GM19452 (cell line): ENCODE data around the gene CABCOCO1.
"Not testable (repeated sequence)": the region's sequence is repeated elsewhere in the genome, so short reads cannot be mapped to it uniquely, and the experiment has no call there.

Source experiments
- ATAC-seq: cut with Tn5 transposase; IDR thresholded peaks from one replicate; pipeline ENCODE4 v1.9.1; 2021; ENCODE audit not compliant: unreplicated experiment

CABCOCO1 gene

DNA sequence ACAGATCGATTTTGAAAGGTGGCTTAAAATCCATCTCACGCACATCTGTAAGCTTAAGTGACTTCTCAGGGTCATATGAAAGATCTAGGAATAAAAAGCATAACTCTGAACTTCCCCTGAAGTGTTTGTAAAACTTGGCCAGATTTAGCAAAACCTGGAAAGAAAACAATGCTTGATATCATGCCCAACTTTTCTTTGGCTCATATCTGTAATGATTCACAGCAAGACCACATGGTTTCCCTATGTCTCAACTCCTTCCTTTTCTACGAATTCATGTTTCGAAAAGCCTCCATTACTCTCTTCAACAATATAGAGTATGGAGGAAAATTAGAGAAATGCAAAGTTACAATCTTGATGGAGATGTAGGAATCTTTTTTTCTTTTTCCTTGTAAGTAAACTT lies 20.1 kb upstream of the CABCOCO1 start:
- ATAC-seq = no peak

DNA sequence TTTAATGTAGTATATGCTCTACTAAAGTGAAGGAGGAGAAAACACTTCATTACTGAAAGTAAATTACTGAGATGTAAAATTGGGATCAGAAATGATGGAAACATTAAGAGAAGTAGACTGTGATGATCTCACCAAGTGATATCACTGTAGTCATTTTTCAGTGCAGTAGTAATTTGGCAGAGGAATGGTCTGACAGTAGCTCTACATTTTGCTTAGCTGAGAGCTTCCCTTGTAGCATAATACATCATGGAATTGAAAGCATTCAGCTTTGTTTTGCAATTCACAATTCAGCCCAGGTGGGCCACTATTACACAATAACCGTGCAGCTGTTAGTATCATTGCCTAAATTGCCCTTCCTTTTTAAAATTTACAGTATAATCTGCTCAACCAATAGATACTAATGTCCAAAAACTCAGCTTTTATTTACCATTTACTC lies 19.4 kb upstream of the CABCOCO1 start:
- no peak for ATAC-seq

GRCh38 chr10:61653699-61654098 lies 9.0 kb upstream of the CABCOCO1 start:
- ATAC-seq = no peak

GRCh38 chr10:61655335-61655851 lies 7.3 kb upstream of the CABCOCO1 start:
- ATAC-seq = no peak

- no peak for ATAC-seq
Measured at GRCh38 chr10:61663466-61663865, 737 bp downstream of the CABCOCO1 start.

DNA sequence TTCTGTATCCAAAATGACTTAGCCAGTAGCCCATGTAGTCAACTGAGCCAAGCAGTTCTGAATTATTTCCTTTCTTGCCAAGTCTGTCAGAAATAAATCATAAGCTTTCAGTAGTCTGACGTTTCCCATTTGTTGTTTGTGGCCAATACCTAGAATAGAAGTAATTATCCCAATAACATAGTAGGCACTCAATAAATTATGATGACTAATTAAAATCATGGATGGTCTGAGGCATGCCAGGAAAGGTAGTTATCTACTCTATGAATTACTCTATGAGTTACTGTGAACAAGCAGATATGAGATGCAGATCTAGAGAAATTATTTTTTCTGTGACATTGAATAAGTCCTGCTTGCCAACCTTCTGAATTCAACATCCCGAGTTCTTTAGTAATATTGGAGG lies 2.3 kb downstream of the CABCOCO1 start:
- no peak for ATAC-seq

- no peak for ATAC-seq
Measured at GRCh38 chr10:61669161-61669725, 6.5 kb downstream of the CABCOCO1 start.

DNA sequence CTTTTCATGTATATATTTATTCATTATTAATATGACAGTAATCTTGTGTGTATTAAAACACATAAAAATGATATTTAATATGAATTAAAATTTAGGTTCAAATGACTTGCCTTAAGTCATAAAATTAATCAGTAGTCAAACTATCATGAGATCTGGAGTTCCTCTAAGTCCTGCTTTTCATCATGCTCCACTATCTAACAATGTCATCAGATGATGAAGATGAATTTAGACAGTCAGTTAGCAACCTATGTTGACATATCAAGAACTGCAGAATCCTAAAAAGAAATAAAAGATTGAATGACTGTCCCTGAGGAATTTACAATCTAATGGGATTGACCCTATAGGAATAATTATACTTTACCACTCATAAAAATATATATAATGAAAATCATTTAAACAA lies 7.1 kb downstream of the CABCOCO1 start:
- no peak for ATAC-seq

DNA sequence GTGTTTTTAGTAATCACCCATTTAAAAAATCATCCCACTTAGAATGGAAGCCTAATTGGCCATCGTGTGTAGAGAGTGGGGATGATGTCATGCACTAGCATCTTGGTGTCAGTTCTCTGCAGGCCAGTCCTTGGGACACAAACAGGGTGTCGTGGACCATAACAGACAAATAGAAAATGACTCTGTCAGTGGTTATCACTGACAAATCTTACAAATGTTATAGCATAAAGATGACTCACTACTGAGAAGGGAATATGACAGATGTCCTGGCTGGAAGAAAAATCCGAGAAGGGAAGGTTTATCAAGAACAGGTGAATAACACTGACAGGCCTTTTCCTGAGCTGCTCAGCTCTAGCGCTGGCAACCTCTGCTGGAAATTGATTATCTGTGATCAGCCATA lies 10.6 kb downstream of the CABCOCO1 start:
- ATAC-seq = no peak

GRCh38 chr10:61682323-61682722 lies 19.6 kb downstream of the CABCOCO1 start:
- no peak for ATAC-seq

DNA sequence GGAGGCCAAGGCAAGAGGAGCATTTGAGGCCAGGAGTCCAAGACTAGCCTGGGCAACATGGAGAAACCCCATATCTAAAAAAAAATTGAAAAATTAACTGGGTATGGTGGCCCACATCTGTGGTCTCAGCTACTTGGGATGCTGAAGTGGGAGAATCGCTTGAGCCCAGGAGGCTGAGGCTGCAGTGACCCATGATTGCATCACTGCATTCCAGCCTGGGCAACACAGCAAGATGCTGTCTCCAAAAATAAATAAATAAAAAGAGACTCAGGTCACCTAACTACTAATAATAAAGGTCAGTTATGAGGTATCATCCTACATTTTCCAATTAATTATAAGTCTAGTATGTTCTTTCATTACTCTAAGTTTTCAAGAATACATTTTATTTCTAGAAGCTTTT lies 20.6 kb downstream of the CABCOCO1 start:
- ATAC-seq = no peak

DNA sequence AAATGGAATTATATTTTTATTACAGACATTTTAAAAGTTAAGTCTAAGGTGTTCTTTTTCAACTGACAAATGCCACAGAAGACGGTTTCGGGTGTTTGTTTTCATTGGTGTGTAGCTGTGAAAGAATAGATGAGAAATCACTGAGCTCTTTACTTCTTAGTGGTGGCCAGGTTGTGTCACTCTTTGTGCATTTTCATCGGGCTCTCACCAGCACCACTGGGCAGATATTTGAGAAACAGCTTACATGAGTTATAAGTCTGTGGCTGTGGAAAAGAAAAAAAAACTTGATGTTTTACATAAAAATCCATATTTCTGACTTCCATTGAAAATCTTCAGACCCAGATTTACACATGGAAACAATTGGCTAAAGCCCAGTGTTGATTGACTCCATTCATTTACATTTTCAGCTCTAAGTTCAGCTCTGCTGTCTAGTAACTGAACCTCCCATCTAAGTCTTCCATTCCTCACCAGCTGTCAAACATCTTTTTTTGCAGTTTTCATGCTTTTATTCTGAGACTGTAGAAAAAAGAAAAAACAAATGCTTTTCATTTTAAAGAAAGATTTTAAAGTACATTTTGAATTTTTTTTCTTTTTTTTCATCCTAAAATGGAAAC lies 22.3 kb downstream of the CABCOCO1 start:
- no peak for ATAC-seq

DNA sequence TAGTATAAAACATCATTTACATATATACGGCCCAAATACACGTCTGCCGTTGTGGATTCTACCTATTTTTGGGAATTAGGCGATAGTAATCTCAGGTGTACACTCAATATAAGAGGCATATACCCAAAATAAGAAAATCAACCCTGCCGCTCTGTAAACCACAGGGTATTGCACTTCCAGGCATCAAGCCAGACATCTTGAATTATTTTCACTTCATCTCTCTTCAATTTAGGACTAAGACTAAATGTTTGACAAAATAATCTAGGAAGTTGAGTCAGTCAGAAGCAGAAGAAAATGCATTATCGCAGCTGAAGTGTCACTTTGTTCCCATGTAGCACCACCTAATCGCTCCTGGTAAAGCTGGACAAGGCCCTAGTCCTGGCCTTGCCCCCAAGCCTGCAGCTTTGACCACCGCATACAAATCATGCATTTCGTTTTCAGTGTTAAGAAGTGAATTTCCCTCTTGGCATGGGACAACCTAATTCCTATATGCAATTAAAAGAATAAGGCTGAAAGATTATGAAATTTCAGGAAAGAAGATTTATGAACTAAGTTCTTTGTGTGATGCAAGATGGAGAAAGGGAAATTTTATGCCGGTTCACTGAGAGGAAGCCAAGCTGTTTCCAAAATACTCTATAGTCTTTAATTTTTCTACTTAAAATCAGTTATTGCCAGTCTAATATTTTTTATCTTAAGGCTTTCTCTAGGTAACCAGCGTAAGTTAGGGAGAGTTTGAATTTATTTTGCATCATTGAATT lies 26.0 kb downstream of the CABCOCO1 start:
- no peak for ATAC-seq

DNA sequence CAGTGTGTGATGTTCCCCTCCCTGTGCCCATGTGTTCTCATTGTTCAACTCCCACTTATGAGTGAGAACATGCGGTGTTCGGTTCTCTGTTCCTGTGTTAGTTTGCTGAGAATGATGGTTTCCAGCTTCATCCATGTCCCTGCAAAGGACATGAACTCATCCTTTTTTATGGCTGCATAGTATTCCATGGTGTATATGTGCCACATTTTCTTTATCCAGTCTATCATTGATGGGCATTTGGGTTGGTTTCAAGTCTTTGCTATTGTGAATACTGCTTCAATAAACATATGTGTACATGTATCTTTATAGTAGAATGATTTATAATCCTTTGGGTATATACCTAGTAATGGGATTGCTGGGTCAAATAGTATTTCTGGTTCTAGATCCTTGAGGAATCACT lies 28.9 kb downstream of the CABCOCO1 start:
- not testable (repeated sequence) for ATAC-seq

GRCh38 chr10:61692447-61693010 lies 29.8 kb downstream of the CABCOCO1 start:
- ATAC-seq = no peak

GRCh38 chr10:61698968-61699655 lies 36.4 kb downstream of the CABCOCO1 start:
- no peak for ATAC-seq

DNA sequence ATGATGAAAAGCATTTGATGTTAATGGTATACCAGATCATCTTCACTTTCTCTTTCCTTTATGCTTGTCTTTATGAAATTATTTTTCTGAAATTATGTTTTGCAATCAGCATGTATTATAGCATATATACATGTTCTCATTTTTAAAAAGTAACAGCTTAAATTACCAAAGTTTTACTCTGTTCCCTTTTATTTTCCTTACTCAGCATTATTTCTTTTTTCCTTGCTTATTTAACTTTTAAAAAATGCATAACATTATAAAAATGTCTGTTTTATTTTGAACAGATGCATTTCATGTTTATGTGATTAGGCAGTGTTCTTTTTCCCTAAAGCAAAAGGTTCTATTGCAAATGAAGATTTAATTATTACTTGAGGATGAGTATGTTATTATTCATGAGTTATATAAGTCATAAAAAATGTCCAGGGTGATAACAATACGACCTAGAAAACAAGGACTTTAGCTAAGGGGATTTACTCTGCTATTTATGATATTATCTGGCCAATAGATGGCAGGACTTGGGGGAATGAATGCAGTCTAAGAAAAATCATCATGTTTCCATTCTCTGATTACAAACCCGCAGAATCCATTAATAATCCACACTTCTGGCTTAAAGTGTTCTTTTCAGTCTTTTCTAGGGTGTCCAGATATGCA lies 38.5 kb downstream of the CABCOCO1 start:
- ATAC-seq = no peak

DNA sequence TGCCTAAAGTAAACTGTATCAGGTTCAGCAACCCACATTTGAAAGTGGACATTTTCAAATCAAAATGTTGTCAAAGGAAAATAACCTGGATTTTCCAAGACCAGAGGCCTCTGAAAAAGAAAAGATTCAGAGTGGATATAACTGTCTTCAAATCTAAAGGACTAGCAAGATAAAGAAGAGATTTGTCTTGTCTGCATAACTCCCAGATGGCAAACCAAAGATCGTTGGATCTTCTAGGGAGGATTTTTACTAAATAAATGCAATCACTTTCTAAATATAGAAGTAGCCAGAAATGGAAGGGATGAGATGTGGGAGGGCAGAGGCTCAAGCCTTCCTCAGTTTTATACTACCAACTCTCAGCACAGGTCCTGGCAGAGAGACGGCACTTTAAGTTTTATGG lies 39.0 kb downstream of the CABCOCO1 start:
- no peak for ATAC-seq

- no peak for ATAC-seq
Measured at GRCh38 chr10:61702584-61702983, 39.9 kb downstream of the CABCOCO1 start.

- no peak for ATAC-seq
Measured at GRCh38 chr10:61705022-61705613, 42.4 kb downstream of the CABCOCO1 start.
